HG02970 (cell line): ENCODE data around the gene SP3.

Experiments used
- ATAC-seq: cut with Tn5 transposase; IDR thresholded peaks from one replicate; pipeline ENCODE4 v1.9.1; 2021; ENCODE audit warnings: mild to moderate bottlenecking, moderate library complexity, moderate number of reproducible peaks; ENCODE audit not compliant: unreplicated experiment, low FRiP score

SP3 gene

DNA sequence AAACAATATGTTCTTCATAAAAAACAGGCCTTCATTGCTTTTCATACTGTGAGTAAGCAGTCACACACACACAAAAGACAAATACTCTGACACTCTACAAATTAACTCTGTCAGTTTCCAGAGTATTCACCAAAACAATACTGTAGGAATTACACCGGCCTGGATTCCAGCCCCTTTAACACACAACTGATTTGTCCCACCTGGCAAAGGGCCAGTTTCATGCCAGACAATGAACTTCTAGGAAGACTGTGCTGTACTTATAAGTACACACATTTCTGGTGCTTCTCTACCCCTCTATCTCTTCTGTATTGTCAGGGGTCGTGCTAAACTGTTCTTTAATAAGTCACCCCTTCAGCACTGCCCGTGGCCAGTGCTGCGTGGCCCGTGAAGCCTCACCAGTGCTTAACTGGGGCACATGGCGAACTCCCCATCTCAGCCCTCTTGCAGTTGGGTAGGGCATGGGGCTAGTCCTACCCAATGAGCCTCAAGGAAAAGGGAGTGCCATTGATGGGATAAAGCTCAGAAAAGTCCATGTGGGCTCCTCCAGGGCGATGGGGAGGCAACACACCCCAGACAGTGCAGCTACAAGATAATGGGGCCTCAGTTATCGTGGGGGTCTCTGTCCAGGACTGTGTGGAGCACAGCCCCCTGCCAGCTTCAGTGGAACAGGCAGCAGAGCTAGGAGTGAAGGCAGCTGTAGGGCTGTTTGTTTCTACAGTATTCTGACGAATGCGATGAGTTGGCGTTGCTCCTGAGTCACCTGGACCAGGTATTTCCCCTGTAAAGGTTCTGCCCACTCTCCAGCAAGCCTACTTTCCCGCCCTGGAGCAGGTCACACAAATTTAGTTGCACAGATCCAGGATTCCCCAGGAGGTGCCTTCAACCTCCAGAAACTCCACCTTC is 99.0 kb downstream of the SP3 start:
- ATAC-seq = no peak

DNA sequence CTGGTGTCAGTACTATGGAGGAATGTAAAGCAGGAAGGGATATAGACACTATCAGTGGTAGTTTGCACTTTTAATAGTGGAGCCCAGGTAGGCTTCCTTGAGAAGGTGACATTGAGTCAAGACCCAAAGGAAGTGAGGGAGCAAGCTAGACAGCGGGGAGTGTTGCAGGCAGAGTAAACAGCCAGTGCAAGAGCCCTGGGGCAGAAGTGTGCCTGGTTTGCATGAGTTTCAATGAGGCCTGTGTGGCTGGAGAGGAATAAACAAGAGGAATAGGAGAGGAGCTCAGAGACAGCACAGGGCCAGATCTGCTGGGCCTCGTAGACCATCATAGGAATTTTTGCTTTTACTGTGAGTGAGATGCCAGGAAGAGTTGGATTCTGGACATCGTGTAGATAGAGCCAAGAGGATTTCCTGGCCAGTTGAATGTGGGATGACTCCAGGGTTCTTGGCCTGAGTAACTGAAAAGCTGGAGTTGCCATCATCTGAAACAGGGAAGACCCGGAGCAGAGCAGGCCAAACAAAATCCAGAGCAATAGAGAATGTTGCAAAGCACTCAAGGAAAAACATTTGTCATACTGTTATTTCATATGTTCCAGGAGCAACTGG is 102.5 kb downstream of the SP3 start:
- no peak for ATAC-seq

DNA sequence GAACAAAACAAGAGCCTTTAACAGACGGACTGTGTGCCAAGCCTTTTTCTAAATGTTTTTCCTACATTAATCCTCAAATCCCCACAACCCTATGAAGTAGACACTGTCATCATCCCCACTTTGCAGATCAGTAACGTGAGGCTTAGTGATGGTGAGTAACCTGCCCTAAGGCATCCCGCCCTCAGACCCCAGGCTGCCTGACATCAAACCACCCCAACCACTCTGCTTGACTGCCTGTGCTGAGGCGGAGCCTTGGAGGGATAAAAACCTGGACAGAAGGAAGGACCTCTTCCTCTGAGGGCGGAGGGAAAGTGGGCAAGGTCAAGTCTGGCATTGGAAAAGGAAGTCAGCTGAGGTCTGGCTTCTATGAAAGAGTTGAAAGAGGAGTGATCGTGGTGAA is 104.6 kb downstream of the SP3 start:
- no peak for ATAC-seq

DNA sequence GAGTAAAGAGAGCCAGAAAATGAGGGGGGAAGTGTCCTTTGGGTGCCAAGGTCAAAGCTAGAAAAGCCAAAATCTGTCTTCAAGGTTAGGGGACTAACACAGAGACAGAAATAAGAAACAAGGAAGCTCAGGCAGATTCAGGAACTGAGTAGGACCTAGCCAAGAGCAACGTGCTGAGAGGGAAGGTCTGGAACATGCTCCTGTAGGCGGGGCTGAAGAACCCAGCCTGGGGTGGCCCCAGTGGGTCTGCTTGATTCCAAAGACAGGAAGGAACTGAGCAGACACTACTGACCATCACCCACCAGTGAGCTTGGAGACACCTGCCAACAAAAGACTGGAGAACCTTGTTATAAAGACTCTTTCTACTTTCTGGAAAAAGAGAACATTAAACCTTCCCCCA is 105.1 kb downstream of the SP3 start:
- ATAC-seq = no peak

DNA sequence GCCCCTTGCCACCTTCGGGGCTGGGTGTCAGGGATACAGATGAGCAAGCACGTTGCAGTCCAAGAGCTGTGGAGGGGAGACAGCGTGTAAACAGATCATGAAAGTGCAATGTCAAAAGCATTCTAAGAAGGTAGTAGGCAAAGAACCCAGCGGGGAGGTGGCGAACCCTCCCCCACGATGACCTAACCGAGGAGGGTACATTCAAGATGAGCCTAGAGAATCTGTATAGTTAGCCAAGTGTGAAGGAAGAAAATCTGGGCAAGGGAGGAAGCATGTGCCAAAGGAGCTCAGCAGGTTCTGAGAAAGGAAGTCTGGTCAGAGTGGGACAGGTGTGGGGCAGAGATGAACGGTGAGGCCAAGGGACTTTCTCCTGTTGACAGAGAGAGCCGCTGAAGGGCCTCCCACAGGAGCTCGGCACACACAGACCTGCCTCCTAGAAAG is 106.9 kb downstream of the SP3 start:
- no peak for ATAC-seq
